IPS-18a (cell line): Measurements from ENCODE around the gene MYH10.

ENCODE experiments used
- H3K27ac ChIP-seq: one replicate; pipeline ENCODE4 v1.5.1; 2013; ENCODE audit warnings: low read length
- H3K27me3 ChIP-seq: one replicate; pipeline ENCODE4 v1.6.1; 2013; ENCODE audit warnings: mild to moderate bottlenecking, low read length; ENCODE audit not compliant: control insufficient read depth, insufficient read depth
- H3K36me3 ChIP-seq: one replicate; pipeline ENCODE4 v1.6.1; 2013; ENCODE audit warnings: low read depth, low read length; ENCODE audit not compliant: control insufficient read depth
- H3K4me1 ChIP-seq: one replicate; pipeline ENCODE4 v1.6.1; 2013; ENCODE audit warnings: low read depth, low read length; ENCODE audit not compliant: control insufficient read depth
- H3K4me3 ChIP-seq: one replicate; pipeline ENCODE4 v1.5.1; 2013; ENCODE audit warnings: low read length
- H3K9ac ChIP-seq: one replicate; pipeline ENCODE4 v1.6.1; 2013; ENCODE audit warnings: mild to moderate bottlenecking, low read length, moderate library complexity
- H3K9me3 ChIP-seq: one replicate; pipeline ENCODE4 v1.6.1; 2013; ENCODE audit warnings: low read depth, low read length; ENCODE audit not compliant: control insufficient read depth

Gene MYH10

GRCh38 chr17:8430966-8431365, 199.6 kb downstream of the MYH10 start:
- Histone ChIP-seq H3K27me3 (no peaks in the 10 kb centered on the region), H3K27ac (no peak overlapping the region), H3K36me3 (no peaks in the 10 kb centered on the region), H3K9me3 (no peaks in the 10 kb centered on the region), H3K4me3 (no peak overlapping the region), H3K9ac (no peak overlapping the region), H3K4me1 (no peaks in the 10 kb centered on the region)

GRCh38 chr17:8426802-8427201, 203.7 kb downstream of the MYH10 start:
- Histone ChIP-seq H3K27ac (no peak overlapping the region), H3K4me3 (no peak overlapping the region), H3K27me3 (no peaks in the 10 kb centered on the region), H3K9me3 (no peaks in the 10 kb centered on the region), H3K9ac (no peak overlapping the region), H3K4me1 (no peaks in the 10 kb centered on the region), H3K36me3 (no peaks in the 10 kb centered on the region)

- H3K9me3 ChIP-seq, result no peaks in the 10 kb centered on the region
- H3K36me3 ChIP-seq, result no peaks in the 10 kb centered on the region
- H3K27me3 ChIP-seq, result no peaks in the 10 kb centered on the region
- H3K27ac ChIP-seq, result no peak overlapping the region
- no peak overlapping the region for H3K9ac ChIP-seq
- no peak overlapping the region for H3K4me3 ChIP-seq
- no peaks in the 10 kb centered on the region for H3K4me1 ChIP-seq
These were observed 204.3 kb downstream of the MYH10 start for GRCh38 chr17:8426094-8426720.
